ENCODE data around the gene CHCHD10. TPM values are rescaled to one million over a fixed set of nuclear protein-coding genes. Genes with fewer than 3 reads are reported as not detected.
A peak's percentile ranks its signal among the peaks of the same experiment; 100 is the strongest.

CHCHD10 gene
- total and polyA plus RNA-seq, 10 donors: 16.8 to 189 (median 95.1) TPM

DNA sequence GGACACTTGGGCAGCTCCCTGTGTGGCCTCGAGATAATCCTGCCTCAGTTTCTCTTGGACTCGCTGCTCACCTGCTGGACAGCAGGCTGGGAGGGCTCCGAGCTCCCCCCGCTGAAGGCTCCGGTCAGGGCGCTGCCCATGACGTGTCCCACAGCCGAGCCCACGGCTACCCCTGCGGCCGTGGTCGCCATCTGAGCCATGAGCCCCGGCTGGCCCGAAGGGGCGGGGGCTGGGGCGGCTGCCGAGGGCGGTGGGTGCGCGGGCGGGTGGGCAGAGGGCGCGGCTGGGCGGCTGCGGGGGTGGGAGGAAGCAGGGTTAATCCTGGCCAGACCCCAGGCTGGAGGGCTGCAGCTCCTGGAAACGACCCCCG lies 484 bp downstream of the CHCHD10 start:
- Histone ChIP-seq H3K9me3 (no peaks in the 10 kb centered on the region), H3K27ac (peak overlapping the region; percentile 80 to 92 (median 84)), H3K4me1 (peaks cover 45 to 99% (median 86%) of the 10 kb centered on the region in 6 donors), H3K36me3 (peaks cover 0 to 19% (median 0%) of the 10 kb centered on the region in 6 donors), H3K4me3 (peak overlapping the region; percentile 49 to 91 (median 74)), H3K27me3 (replicated peaks in 1 of 7) (peaks cover 0 to 2% (median 0%) of the 10 kb centered on the region in 7 donors)
- DNase-seq: no peak
- WGBS, 5 donors: 6 to 14% (median 6%) methylated on average over 4 to 27 of the region's 27 CpGs
- TF ChIP-seq POLR2AphosphoS5 (IDR thresholded peaks at IDR 0.05): no peak
- no peak for TF ChIP-seq CTCF (IDR thresholded peaks at IDR 0.05 in 8 of 11, conservative IDR thresholded peaks at IDR 0.05 in 3 of 11)
- no peak for TF ChIP-seq POLR2A (IDR thresholded peaks at IDR 0.05)
- intact Hi-C loops (cut with DNase I; ENCODE audit: low total_unique reads): no loop called here

DNA sequence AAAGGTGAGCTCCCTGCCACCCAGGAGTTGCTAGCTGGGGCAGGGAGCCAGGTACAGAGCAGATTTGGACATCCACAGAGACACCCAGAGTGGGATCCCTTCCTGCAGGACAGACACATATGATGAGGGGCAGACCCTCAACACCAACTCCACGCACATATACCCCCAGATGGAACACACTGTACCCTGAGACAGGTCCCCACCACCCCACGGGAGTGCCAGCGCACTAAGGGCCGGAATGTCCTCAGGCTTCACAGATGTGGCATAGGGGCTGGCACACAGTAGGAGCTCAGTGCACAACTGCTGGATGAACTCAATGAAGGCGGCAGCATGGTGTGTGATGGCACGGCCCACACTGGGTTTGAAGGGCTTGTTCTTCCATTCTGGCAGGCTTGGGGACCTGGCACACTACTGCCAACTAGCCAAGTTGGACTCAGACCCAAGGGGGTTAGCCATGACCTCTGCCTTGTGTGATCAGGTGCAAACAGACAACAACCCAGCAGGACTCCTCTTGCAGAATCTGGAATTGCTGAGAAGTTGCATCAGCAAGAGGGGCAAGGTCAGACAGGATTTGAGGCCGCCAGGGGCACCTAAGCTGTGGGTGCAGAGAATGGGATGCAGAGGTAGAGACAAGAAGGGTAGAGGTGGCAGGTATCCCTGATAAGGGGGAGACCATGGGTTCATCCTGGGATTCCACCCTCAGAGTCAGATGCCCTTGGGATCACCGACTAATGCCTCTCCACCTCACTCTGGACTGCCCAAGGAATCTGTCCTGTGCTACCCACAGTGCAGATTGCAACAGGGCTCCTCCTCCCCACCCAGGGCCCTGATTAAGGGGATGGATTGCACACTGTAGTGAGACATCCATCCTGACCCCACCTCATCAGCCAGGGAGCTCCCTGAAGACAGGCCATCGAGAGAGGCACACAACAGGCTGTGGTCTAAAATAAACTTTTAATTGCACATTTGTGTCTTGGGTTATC lies 2.6 kb downstream of the CHCHD10 start:
- peaks cover 0 to 19% (median 0%) of the 10 kb centered on the region in 6 donors for H3K36me3 ChIP-seq
- intact Hi-C loops (cut with DNase I; ENCODE audit: low total_unique reads): no loop called here
- 87 to 93% (median 92%) methylated on average over 5 to 9 of the region's 9 CpGs for WGBS, 5 donors
- no peaks in the 10 kb centered on the region for H3K9me3 ChIP-seq
- no peak overlapping the region for H3K4me3 ChIP-seq
- DNase-seq: no peak
- H3K27me3 ChIP-seq (replicated peaks in 1 of 7): no peaks in the 10 kb centered on the region
- peak overlapping the region in 1 of 8 donors; percentile 55 for H3K27ac ChIP-seq
- TF ChIP-seq CTCF (IDR thresholded peaks at IDR 0.05 in 8 of 11, conservative IDR thresholded peaks at IDR 0.05 in 3 of 11) (no peak), POLR2A (IDR thresholded peaks at IDR 0.05) (no peak), POLR2AphosphoS5 (IDR thresholded peaks at IDR 0.05) (no peak)
- peaks cover 38 to 92% (median 66%) of the 10 kb centered on the region in 6 donors for H3K4me1 ChIP-seq

GRCh38 chr22:23763954-23764353 lies 3.8 kb downstream of the CHCHD10 start:
- no peak for DNase-seq
- peaks cover 0 to 19% (median 0%) of the 10 kb centered on the region in 6 donors for H3K36me3 ChIP-seq
- no peak for TF ChIP-seq POLR2AphosphoS5 (IDR thresholded peaks at IDR 0.05)
- no peak for TF ChIP-seq CTCF (IDR thresholded peaks at IDR 0.05 in 8 of 11, conservative IDR thresholded peaks at IDR 0.05 in 3 of 11)
- intact Hi-C loops (cut with DNase I; ENCODE audit: low total_unique reads): no loop called here
- no peaks in the 10 kb centered on the region for H3K27me3 ChIP-seq (replicated peaks in 1 of 7)
- WGBS, 5 donors: 55 to 64% (median 58%) methylated on average over 7 of the region's 7 CpGs
- peak overlapping the region in 5 of 8 donors; percentile 39 to 71 (median 66) for H3K27ac ChIP-seq
- peaks cover 38 to 80% (median 55%) of the 10 kb centered on the region in 6 donors for H3K4me1 ChIP-seq
- H3K4me3 ChIP-seq: peak overlapping the region in 5 of 8 donors; percentile 29 to 61 (median 34)
- H3K9me3 ChIP-seq: no peaks in the 10 kb centered on the region

GRCh38 chr22:23763579-23763945 lies 4.2 kb downstream of the CHCHD10 start:
- no peaks in the 10 kb centered on the region for H3K27me3 ChIP-seq (replicated peaks in 1 of 7)
- H3K9me3 ChIP-seq: no peaks in the 10 kb centered on the region
- peak overlapping the region in 7 of 8 donors; percentile 9 to 61 (median 34) for H3K4me3 ChIP-seq
- intact Hi-C loops (cut with DNase I; ENCODE audit: low total_unique reads): no loop called here
- 11 to 32% (median 21%) methylated on average over 11 to 17 of the region's 17 CpGs for WGBS, 5 donors
- TF ChIP-seq POLR2A (IDR thresholded peaks at IDR 0.05) (no peak), POLR2AphosphoS5 (IDR thresholded peaks at IDR 0.05) (peak in 2 of 3 donors; percentile 40 to 52)
- peak overlapping the region in 7 of 8 donors; percentile 13 to 71 (median 63) for H3K27ac ChIP-seq
- H3K36me3 ChIP-seq: peaks cover 0 to 19% (median 0%) of the 10 kb centered on the region in 6 donors
- DNase-seq: peak; percentile 92
- peaks cover 34 to 76% (median 51%) of the 10 kb centered on the region in 6 donors for H3K4me1 ChIP-seq

Data from spleen (tissue), 11 donors.